GM21717 (cell line): ENCODE measurements around the gene PTPRK.
"Not testable (repeated sequence)": the region's sequence is repeated elsewhere in the genome, so short reads cannot be mapped to it uniquely, and the experiment has no call there.

ENCODE experiments used
- ATAC-seq: cut with Tn5 transposase; IDR thresholded peaks from one replicate; pipeline ENCODE4 v1.9.1; 2021; ENCODE audit warnings: mild to moderate bottlenecking, moderate library complexity; ENCODE audit not compliant: unreplicated experiment

The PTPRK gene

DNA sequence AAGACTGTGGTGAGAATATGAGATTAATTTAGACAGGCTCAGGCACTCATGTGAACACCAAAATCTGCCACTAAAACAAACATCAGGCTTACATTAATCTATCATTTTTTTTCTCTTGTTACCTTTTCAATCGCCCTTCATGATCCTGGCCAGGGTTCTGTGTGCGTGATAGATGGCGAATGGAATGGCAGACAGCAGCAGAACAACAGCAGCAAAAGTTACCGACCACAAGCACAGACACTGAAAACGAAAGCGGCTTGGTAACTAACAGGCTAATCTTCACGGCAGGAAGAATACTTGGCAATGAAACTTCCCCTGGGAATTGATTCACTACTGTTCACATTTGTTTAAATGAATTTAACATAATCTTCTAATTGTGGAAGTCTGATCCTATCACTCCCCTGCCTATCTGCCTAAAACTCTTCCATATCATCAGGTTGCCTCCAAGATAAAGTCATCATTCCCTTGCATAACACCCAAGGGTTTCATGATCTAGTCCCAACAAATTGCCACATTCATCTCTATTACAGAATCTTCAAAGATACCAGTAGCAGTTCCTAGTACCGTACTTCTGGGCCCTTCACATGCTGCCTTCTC lies 28.7 kb downstream of the PTPRK start:
- ATAC-seq: no peak

DNA sequence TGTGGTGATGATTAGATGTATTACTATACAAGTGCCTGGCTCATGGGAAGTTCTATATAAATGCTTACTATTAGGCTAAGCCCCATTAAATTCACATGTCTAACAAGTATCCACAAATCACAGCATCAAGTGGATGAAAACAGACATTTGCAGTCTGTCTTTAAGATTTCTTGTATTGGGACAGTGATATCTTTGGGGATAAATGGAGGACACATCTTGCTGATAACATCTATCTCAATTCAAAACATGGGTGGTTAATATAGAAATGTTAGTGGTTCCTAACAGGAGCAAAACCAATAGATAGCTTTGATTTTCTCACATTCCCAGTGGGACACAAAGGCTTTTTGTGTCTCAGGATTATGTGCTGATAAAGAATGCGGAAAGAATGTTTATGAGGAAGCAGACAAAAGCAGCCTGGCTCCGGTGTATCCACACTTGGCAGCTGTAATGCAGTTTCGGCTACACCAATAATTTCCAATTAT lies 29.3 kb downstream of the PTPRK start:
- no peak for ATAC-seq

DNA sequence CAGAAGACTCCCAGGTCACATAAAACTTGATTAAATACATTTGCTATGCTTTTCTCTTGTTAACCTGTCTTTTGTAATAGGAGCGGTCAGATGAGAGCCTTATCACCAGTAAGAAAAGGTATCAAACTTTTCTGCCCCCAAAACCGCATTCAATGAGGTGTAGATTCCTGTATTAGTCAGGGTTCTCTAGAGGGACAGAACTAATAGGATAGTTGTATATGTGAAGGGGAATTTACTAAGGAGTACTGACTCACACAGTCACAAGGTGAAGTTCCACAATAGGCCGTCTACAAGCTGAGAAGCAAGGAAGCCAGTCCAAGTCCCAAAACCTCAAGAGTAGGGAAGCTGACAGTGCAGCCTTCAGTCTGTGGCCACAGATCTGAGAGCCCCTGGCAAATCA lies 32.7 kb downstream of the PTPRK start:
- no peak for ATAC-seq

DNA sequence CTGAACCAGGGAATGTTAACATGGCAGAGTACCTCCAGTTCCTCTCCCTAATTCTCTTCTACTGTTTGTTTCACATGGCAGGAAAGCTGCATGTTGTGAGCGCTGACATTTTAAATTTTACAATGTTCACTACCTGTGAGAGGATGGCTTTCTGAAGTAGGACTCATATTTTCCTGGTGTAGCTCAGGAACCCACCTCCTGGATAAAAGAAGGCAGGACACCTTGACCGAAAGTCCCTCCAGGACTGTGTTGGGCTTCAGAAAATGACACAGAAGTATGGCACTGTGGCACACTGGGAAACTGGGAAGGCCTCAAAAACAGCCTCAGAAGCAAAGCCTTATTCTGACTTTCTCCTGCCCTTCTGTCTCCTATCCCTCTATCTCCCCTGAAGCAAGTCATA lies 33.3 kb downstream of the PTPRK start:
- no peak for ATAC-seq

DNA sequence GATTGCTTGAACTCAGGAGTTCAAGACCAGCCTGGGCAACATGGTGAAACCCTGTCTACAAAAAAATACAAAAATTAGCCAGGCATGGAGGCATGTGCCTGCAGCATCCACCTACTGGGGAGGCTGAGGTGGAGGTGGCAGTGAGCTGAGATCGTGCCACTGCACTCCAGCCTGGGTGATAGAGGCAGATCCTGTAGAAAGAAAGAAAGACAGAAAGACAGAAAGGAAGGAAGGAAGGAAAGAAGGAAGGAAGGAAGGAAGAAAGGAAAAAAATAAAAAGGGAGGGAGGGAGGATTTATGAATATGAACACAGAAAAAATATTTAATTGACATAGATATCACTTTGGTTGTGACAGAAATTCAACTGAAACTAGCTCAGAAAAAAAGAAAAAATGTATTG lies 33.8 kb downstream of the PTPRK start:
- ATAC-seq: not testable (repeated sequence)

DNA sequence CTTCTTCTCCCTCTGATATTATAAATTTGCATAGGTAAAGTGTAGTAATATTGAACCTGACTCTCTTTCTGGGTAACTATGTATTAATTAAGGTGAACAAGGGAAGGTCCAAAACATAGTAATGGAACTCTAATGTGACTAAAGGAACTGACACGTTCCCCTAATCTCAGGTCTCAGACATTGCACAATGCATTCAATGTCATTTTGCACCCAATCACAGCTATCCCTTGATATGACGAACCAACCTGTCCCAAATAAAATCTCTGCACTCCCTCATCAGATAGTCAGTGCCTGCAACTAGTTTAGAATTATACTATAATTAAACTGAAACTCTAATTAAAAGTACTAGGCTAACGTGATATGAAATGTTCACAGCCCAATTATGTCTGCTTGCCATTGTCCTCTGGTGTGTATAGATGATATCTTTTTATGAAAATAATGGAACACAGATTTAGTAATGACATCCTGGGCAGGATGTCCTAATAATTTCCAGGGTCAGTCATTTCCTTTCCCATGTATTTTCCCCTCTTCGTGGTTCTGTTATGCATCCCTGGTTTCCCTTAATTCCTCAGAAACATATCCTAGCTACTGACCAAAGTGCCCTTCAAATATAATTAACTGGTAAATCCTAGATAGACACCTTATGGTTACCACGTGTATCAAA lies 36.8 kb downstream of the PTPRK start:
- no peak for ATAC-seq

DNA sequence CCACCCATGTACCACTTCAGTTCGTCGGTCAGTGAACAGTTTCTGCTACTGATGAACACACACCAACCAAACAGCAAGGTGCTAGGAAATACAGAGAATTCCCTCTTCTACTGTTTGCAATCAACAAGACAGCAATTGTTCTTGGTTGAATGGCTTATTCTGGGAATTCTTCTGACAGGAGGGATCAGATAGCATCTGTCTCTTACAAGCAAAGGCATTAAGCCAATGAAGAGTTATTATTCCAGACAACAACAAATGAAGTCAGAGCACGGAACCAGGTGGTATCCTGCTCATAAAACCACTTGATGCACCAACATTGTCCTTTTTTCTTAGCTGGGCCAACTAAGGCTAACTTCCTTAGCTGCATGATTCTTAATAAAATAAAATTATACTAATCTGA lies 37.8 kb downstream of the PTPRK start:
- no peak for ATAC-seq

DNA sequence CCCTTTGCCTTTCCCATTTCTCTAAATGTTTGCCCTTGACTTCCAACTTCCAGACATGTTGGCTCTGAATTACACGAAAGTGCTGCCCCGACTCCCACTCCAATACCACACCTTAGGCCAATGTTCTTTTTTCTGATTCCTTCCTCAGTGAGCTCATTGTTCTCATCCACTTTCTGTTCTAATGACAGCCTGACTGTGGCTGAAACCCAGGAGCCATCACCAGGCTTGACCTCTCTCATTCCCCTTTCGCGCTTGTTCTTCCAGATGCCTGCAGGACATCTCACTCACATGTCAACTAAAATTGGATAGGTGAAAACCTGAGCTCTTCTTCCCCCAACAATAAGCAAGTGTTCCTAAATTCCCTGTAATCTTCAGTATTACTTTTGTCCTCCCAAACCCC lies 40.4 kb downstream of the PTPRK start:
- no peak for ATAC-seq

DNA sequence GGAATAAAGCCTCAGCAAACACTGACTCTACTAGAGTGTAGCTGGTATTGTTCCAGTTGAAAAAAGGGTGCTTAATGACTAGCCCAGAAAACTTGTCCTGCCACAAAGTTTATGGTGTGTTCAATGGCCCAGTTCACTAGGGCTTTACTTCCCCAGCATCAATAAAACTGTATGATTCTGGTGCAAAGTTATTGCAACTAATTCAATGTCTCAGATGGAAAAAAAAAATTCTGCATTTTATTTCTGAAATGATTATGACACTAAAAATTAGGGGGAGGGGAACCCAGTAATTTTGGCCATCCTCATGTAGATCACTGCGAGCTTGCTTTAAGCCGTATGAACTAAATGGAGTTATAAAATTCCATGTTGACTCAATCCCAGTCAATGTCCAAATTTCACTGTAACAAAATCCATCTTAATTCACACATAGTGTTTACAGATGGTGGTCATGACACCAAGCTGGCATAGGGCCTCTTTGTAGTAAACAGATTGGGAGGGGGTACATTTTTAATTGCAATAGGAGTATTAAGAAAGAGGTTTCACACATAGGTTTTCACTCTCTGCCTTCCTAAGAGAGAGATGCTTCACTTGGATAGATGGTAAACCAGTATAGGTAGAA lies 41.2 kb downstream of the PTPRK start:
- ATAC-seq: no peak

DNA sequence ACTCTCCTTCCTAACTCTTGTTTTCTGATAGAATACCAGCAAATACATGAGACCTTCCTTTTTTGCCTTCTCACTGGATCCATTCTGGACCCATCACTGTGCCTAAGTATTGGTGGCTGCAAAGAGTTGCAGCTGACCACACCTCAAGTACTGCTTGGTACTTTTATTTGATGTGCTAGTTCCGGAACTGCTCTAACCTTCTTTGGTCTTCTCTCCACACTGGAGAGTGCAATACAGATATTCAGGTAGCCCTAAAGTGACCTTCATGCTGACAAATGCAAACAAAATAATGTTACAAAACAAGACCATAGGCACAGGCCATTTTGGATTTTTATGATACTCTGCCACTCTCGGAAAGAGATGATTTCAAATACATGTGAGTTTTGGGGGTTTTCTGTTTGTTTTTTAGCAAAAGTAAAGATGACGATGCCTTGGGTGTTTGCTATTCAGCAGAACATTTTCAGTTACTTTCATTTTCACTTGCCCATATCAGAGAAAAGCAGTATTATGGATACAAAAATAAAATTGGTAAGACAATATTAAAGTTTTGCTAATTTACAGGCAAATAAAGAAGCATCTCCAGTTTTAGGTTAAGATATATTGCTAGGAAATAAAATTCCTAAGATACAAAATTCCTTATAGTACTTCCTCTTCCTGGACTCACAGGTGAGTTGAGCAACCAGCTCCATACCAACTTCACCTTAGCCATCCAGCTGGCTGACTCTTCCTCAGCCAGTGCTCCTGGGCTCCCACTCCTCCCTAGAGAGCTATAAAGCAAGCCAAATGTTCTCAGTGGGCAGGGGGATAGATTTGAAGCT lies 42.0 kb downstream of the PTPRK start:
- no peak for ATAC-seq

DNA sequence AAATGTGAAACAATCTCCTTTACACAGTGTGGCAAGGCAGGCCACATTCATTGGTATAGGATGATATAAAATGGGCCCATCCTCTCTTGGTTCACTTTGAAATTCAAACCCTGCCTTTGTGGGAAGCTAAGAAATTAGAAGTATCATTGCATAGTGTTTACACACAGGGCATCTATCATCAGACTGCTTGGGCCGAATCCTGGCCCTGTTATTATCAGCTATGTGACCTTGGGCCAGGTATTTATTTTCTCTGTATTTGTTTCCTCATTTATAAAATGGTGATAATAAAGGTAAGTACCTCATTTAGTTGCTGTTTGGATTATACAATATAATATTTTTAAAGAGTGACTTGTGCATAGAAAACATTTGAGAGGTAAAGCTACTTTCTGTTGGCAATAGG lies 45.5 kb downstream of the PTPRK start:
- no peak for ATAC-seq

DNA sequence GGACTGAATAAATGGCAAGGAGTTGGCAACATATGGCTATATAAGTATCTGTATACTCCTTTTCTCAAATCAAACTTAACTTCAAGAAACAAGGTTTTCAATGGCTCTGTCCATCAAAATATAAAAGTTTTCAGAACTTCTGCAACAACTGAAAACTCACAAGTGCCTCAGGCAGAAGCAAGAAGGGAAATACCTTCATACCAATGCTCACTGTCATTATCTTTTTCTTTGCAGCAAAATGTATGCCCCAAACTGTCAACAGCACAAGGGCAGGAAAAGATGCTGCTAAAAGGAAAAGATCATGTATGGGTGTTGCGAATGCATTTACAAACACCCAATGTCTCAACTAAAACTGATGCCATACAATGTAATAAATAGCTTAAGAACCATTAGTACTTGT lies 45.9 kb downstream of the PTPRK start:
- ATAC-seq: no peak

DNA sequence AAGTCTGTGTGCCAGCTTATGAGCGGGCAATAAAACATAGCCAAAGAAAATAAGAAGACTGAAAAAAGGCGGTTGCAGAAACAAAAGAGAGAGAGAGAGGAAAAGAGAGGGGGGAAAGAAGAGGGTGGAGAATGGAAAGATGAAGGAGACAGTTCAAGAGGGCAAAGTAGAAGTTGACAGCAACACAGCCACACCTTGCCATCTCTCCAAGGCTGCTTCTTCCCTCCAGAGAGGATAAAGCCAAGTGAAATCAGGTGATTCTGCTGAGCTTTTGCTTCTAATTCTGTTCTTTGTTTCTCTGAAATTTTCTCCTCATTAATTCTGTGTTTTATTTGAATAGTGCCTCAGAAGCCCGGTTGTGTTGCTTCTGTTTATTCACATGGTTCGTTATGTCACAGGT lies 48.5 kb downstream of the PTPRK start:
- ATAC-seq: no peak

DNA sequence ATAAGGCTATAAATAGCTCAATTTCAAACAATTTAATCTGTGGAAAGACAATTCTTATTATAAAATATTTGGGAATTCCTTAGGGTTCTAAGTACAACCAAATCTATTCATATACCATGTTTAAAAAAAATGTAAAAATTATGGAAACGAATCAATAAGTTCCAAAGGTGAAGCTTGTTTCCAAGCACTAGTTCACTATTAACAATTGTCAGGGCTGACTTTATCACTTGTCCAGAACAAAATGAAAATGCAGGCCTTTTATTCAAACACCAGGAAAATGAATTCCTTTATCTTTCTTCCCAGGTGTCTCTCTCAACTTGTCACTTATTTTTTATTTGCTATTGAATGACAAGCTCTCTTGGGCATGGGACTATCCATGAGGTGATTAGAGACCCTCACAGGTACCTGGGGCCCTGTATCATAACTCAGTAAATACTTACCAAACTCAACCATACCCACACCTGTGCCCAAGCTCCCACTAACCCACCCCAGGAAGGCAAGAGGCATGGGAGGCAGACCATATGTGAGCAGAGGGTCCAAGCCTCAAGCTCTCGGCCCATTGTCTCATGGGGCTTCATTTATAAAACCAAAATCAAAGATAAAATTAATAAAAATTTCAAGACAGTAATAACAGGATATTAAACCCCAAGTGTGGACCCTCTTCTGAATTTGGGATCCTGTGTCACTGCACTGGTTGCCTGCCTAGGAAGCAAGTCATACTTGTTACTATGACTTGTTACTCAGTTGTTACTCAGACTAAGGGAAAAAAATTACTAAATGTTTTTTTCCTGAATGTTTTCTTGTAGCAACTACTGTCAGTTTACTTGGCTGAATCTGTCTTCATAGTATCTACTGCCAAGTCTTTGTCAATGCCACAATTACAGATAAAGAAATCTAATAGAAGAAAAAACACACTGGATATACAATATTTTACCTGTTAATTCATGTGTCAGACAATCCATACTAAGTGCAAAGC lies 54.7 kb downstream of the PTPRK start:
- ATAC-seq: no peak

DNA sequence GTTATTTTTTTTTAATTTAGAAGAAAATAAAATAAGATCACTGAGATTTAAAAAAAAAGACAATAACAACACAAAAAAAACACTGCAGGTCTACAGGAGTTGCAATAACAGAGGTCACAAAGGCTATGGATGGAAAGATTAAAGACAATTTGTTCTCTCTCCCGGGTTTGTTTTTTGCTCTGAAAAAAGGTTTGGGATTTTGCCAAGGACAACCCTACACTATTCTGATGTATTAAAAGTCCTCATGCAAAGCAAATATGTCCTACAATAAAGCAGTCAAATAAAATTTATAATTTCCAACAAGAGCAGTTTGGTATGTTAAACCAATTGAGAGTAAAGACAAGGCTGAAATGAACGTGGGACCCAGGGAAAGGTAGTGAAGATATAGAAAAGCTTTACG lies 55.6 kb downstream of the PTPRK start:
- ATAC-seq: no peak

DNA sequence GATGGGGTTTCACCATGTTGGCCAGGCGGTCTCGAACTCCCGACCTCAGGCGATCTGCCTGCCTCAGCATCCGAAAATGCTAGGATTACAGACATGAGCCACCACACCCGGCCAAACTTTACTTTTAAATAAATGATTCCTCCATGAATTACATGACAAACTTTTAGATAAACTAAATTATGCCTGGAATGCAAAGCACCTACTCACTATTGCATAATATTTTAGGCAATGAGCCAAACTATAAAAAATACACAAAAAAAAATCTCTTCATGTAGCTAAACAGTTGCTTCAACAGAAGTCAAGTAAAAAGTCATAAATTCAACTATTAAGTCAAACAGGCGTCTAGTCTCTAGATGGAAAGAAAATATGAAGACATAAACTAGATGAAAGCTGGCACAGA lies 56.5 kb downstream of the PTPRK start:
- no peak for ATAC-seq

DNA sequence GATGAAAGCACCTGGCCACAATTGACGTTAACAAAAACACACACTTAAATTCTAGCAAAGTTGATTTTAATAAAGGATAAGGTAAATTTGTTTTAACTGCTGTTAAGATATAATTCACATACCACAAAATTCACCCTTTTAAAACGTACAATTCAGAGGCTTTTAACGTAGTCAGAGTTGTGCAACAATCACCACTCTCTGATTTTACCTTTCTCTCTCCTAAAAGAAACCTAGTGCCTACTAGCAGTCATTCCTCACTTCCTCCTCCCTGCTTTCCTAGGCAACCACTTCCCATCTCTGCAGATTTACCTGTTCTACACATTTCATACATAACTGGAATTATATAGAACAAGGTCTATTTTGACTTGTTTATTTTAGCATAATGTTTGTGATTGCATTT lies 58.9 kb downstream of the PTPRK start:
- ATAC-seq: no peak

DNA sequence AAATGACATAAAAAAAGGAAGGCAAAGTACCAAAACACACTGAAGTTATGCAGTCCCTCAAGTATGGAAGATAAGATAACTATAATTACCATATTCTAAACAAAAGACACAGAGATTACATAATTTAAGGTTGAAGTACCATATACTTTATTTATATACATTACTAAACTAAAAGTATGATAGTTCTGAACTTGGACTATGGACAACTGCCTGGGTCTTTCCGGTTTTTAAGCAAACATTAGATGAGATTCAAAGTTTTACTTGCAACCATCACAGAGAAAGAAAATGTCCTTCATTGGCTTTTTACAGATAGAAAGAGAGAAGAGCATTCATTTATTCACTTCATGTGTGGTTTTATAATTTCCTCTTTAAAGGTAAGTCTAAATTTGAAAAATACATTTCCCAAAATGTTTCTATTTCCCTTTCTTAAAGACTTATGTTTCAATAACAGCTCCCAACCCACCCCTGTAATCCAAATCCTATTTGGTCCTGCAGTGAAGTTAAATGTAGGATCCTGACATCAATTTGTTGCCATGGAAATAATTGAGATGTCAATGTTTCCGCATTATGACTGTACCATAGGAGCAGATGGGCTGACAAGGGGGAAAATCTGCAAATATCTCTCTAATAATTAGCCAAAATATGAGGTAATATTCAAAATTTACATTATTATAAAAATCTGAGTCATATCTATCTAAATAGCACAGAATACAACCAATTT lies 63.7 kb downstream of the PTPRK start:
- no peak for ATAC-seq

DNA sequence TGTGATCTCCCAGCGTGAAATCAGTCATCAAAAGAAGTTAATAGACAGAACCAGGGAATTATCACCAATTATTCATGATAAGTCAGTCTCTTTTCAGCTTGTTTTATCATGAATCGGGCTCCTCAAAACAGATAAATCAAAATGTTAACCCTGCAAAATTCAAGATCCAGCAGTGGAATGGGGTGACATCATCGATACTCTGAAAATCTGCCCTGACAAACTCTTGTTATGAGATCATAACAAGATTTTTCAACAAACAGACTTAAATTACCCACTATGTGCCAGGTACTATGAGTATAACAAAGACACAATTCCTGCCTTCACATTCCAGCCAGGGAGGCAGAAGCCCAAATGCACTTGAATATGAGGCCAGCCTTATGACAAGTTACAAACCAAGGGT lies 64.4 kb downstream of the PTPRK start:
- no peak for ATAC-seq

DNA sequence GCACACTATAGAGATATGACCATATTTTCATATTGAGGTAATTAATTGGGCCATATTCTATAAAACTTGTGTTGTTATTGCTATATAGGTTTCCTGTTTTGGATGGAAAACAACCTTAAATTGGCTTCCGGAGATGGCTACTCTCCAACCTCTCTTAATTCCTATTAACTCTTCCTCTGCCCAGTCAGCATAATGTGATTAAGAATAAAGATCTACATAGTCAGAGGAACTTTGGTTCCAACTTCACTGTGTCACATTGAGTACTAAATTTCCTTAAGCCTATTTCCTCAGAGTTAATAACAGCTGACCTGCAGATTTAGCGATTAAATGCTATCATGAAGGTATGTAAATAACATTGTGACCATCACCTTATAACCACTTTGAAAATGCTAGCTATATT lies 67.7 kb downstream of the PTPRK start:
- no peak for ATAC-seq
